GM21447 (cell line): Measurements from ENCODE around the gene KHK.

Experiments
- ATAC-seq: cut with Tn5 transposase; IDR thresholded peaks from one replicate; pipeline ENCODE4 v1.9.1; 2021; ENCODE audit not compliant: unreplicated experiment

Gene KHK

GRCh38 chr2:27149570-27150405 is 63.2 kb downstream of the KHK start:
- ATAC-seq, result no peak
